ENCODE results near the gene MED25.

DNA sequence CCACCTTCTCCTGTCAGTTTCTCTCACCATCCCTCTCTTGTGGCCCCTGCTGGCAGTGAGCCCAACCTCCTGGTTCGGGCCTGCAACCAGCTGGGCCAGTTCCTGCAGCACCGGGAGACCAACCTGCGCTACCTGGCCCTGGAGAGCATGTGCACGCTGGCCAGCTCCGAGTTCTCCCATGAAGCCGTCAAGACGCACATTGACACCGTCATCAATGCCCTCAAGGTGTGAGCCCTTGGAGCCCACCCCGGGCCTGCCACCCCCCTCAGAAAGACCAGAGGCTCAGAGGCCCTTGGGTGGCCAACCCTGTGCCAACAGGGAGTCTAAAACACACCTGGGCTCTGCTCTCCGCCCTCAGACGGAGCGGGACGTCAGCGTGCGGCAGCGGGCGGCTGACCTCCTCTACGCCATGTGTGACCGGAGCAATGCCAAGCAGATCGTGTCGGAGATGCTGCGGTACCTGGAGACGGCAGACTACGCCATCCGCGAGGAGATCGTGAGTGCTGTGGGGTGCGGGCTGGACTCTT is 18.8 kb upstream of the MED25 start:
- TF ChIP-seq, protein P1, sequence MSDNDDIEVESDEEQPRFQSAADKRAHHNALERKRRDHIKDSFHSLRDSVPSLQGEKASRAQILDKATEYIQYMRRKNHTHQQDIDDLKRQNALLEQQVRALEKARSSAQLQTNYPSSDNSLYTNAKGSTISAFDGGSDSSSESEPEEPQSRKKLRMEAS (IDR thresholded peaks at IDR 0.05): no peak
- TF ChIP-seq TCF12 (IDR thresholded peaks at IDR 0.05; ENCODE audit: low read depth) (no peak), EGR1 (IDR thresholded peaks at IDR 0.05) (no peak), RAD21 (IDR thresholded peaks at IDR 0.05; ENCODE audit: low read depth) (no peak), YY1 (IDR thresholded peaks at IDR 0.05; ENCODE audit: low read depth) (no peak), NFIC (IDR thresholded peaks at IDR 0.05) (no peak), EP300 (IDR thresholded peaks at IDR 0.05; ENCODE audit: borderline replicate concordance) (no peak), TAF1 (IDR thresholded peaks at IDR 0.05; ENCODE audit: low read depth) (no peak), FOXM1 (IDR thresholded peaks at IDR 0.05; ENCODE audit: borderline replicate concordance, low read depth) (no peak), CREB1 (IDR thresholded peaks at IDR 0.05; ENCODE audit: low read depth) (no peak), ZBTB7A (IDR thresholded peaks at IDR 0.05; ENCODE audit: low read depth) (no peak)
- TF ChIP-seq, protein P2, sequence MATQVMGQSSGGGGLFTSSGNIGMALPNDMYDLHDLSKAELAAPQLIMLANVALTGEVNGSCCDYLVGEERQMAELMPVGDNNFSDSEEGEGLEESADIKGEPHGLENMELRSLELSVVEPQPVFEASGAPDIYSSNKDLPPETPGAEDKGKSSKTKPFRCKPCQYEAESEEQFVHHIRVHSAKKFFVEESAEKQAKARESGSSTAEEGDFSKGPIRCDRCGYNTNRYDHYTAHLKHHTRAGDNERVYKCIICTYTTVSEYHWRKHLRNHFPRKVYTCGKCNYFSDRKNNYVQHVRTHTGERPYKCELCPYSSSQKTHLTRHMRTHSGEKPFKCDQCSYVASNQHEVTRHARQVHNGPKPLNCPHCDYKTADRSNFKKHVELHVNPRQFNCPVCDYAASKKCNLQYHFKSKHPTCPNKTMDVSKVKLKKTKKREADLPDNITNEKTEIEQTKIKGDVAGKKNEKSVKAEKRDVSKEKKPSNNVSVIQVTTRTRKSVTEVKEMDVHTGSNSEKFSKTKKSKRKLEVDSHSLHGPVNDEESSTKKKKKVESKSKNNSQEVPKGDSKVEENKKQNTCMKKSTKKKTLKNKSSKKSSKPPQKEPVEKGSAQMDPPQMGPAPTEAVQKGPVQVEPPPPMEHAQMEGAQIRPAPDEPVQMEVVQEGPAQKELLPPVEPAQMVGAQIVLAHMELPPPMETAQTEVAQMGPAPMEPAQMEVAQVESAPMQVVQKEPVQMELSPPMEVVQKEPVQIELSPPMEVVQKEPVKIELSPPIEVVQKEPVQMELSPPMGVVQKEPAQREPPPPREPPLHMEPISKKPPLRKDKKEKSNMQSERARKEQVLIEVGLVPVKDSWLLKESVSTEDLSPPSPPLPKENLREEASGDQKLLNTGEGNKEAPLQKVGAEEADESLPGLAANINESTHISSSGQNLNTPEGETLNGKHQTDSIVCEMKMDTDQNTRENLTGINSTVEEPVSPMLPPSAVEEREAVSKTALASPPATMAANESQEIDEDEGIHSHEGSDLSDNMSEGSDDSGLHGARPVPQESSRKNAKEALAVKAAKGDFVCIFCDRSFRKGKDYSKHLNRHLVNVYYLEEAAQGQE (IDR thresholded peaks at IDR 0.05; ENCODE audit: low read depth): no peak

Measured in Ishikawa (cell line).